Omental fat pad (tissue), 4 donors: Measurements from ENCODE around the gene PDE7B. TPM values are rescaled to one million over a fixed set of nuclear protein-coding genes. Genes with fewer than 3 reads are reported as not detected.
A peak's percentile ranks its signal among the peaks of the same experiment; 100 is the strongest.

Source experiments
- ATAC-seq: fragments of 150-250 bp; one replicate; pipeline ENCODE4 v1.9.1; 2016; ENCODE audit warnings: mild to moderate bottlenecking, moderate library complexity; ENCODE audit not compliant: low FRiP score
- DNase-seq: peaks from one replicate; pipeline ENCODE4 v3.0.0-alpha.2; 2019; ENCODE audit warnings: low spot score
- CTCF ChIP-seq, 3 donors: fragments of 450-650 bp; IDR thresholded peaks; one replicate each; pipeline ENCODE4 v1.5.1; 2016 to 2017; ENCODE audit warnings: antibody characterized with exemption in 3 of 3, mild to moderate bottlenecking in 3 of 3, moderate library complexity in 2 of 3
- total RNA-seq, 4 donors: library from RNA; depleted of rRNA; stranded (reverse); fragments of >200 nt; gene quantifications; one replicate each; pipeline ENCODE4 v1.1.0, GENCODE V29; 2016

PDE7B gene
- total RNA-seq, 4 donors from 2014 or later, result 7.3 to 15.0 (median 12.1) TPM

GRCh38 chr6:136036601-136037000 is 185.1 kb downstream of the PDE7B start:
- no peak for ATAC-seq
- no peak for TF ChIP-seq CTCF (IDR thresholded peaks at IDR 0.05)
- DNase-seq, result no peak

DNA sequence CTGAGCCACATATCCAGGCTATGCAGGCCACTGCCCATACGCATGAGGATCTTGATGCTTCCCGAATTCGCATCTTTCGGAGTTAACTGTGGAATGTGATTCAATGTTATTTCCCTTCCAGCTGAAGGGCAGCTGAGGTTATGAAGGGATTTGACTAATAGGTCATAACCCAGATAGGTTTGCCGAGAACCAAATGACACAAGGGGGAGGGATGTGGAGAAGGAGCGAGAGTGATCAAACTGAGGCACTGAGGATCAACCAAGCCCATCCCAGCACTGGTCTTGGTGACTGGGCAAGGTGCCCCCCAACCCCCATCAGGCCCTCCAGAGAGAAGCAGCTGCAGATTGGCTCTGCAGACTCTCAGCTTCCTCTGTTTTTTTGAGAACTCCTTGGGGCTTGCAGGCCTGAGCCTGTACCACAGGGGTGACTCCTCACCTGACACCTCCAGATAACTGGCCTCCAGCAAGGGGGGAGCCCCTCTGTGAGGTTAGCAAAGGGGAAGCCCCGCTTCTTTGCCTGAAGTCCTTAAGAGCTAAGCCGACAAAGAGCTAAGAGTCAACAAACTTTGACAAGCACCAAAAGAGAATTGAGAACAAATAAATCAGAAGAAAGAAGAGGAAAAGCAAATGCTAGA is 185.9 kb downstream of the PDE7B start:
- DNase-seq, result no peak
- TF ChIP-seq CTCF (IDR thresholded peaks at IDR 0.05), result no peak
- ATAC-seq, result peak; percentile 58

DNA sequence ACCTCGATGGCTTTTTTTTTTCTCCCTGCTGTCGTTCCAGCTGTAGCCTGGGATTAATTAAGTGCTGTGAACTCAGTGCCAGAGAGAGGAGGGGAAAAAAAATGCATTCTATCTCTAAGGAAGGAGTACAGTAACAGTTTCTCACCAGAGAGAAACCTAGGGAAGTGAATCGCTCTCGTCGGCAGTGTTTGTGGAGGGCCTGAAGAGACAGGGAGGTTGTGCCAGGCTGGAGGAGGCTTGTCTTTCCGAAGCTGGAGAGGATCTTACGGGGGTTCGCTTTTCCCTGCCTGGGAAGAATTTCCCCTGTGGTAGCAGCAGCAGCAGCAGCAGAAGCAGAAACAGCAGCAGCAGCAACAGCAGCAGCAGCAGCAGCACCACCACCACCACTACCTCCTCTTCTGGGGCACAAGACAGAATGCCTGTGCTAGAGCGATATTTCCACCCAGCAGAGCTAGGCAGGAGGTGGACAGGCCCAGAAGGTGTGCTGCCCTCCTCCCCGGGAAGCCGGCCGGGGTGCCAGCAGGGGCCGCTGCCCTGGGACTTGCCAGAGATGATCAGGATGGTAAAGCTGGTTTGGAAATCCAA is 186.5 kb downstream of the PDE7B start:
- TF ChIP-seq CTCF (IDR thresholded peaks at IDR 0.05), result no peak
- ATAC-seq (peak; percentile 14), DNase-seq (no peak)

DNA sequence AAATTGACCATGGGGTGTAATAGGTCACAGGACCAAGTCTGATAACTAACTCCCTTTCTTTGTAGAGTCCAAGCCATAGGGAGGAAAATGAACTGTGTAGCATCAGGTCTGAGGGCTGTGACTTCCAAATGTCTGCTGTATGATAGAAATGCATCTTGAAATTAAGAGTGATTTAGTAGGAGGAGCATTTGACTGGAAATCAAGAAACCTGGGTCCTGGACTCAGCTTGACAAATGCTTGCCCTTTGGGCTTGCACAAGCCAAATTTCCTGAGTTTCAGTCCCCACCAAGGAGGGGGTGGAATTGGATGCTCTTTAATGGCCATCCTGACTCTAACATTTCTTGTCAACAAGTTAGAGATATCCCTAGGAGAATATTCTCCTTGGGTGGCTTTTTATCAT is 187.0 kb downstream of the PDE7B start:
- TF ChIP-seq CTCF (IDR thresholded peaks at IDR 0.05), result no peak
- DNase-seq (no peak), ATAC-seq (no peak)

- ATAC-seq (no peak), DNase-seq (no peak)
- TF ChIP-seq CTCF (IDR thresholded peaks at IDR 0.05), result no peak
Observed at GRCh38 chr6:136039185-136039584, 187.7 kb downstream of the PDE7B start.

GRCh38 chr6:136050475-136050874 is 199.0 kb downstream of the PDE7B start:
- ATAC-seq (no peak), DNase-seq (no peak)
- TF ChIP-seq CTCF (IDR thresholded peaks at IDR 0.05), result no peak

GRCh38 chr6:136051140-136051775 is 199.8 kb downstream of the PDE7B start:
- TF ChIP-seq CTCF (IDR thresholded peaks at IDR 0.05), result no peak
- ATAC-seq, result peak; percentile 42
- no peak for DNase-seq
